Measurements from ENCODE around the gene L1CAM. TPM values are rescaled to one million over a fixed set of nuclear protein-coding genes. Genes with fewer than 3 reads are reported as not detected.

Gene L1CAM
- total and polyA plus RNA-seq, 2 donors (not counting 1 experiment from before 2014, with no cell fraction given): 9.4 to 19.9 TPM

DNA sequence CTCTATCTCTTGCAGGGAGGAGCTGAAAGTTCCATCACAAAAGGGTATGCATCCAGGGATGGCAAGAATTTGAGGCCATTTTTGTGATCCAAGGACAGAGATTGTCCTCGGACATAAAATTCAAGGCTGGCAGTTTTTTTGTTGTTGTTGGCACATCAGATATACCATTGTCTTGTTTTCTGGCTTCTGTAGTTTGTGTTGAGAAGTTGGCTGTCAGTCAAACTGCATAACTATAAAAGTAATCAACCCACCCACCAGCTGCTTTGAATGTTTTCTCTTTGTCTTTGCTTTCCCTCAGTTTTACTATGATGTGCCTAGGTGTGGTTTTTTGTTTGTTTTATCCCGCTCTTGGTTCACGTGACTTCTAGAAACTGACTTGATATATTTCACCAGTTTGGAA, 34.0 kb downstream of the L1CAM start:
- TF ChIP-seq EZH2 (IDR thresholded peaks at IDR 0.05; ENCODE audit: borderline replicate concordance, insufficient read depth, low read depth, low read length, poor library complexity, severe bottlenecking): no peak
- TF ChIP-seq, protein P1, sequence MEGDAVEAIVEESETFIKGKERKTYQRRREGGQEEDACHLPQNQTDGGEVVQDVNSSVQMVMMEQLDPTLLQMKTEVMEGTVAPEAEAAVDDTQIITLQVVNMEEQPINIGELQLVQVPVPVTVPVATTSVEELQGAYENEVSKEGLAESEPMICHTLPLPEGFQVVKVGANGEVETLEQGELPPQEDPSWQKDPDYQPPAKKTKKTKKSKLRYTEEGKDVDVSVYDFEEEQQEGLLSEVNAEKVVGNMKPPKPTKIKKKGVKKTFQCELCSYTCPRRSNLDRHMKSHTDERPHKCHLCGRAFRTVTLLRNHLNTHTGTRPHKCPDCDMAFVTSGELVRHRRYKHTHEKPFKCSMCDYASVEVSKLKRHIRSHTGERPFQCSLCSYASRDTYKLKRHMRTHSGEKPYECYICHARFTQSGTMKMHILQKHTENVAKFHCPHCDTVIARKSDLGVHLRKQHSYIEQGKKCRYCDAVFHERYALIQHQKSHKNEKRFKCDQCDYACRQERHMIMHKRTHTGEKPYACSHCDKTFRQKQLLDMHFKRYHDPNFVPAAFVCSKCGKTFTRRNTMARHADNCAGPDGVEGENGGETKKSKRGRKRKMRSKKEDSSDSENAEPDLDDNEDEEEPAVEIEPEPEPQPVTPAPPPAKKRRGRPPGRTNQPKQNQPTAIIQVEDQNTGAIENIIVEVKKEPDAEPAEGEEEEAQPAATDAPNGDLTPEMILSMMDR (IDR thresholded peaks at IDR 0.05): no peak
- H3K4me1 ChIP-seq (ENCODE audit: control insufficient read depth in 2 of 2, insufficient read depth in 2 of 2, low read length in 2 of 2): no peaks in the 10 kb centered on the region
- WGBS (ENCODE audit: insufficient coverage): no CpG with 5 or more reads among the region's 3 CpGs
- no peaks in the 10 kb centered on the region for H4K20me1 ChIP-seq (ENCODE audit: control insufficient read depth, insufficient read depth, low read length, poor library complexity, severe bottlenecking)
- ATAC-seq (ENCODE audit: low read depth): no peak
- no peak overlapping the region for H3K4me3 ChIP-seq (ENCODE audit: control extremely low read depth in 1 of 5, extremely low read depth in 1 of 5, insufficient read depth in 1 of 5, low read depth in 2 of 5, low read length in 4 of 5)
- H3K27me3 ChIP-seq (replicated peaks in 1 of 4; ENCODE audit: control extremely low read depth in 1 of 4, control insufficient read depth in 3 of 4, insufficient read depth in 4 of 4, low read length in 3 of 4): peaks cover 0 to 3% (median under 1%) of the 10 kb centered on the region in 4 experiments
- H3K79me2 ChIP-seq (ENCODE audit: control insufficient read depth, insufficient read depth, low read length): no peaks in the 10 kb centered on the region
- no peak overlapping the region for H3K4me2 ChIP-seq (replicated peaks; ENCODE audit: low read depth, low read length, poor library complexity, severe bottlenecking)
- H3K9ac ChIP-seq (ENCODE audit: low read length): no peak overlapping the region
- H3K36me3 ChIP-seq (replicated peaks in 1 of 2; ENCODE audit: control extremely low read depth in 1 of 2, control insufficient read depth in 1 of 2, extremely low read depth in 1 of 2, insufficient read depth in 2 of 2, low read length in 1 of 2): no peaks in the 10 kb centered on the region
- H3K9me3 Mint-ChIP-seq (ENCODE audit: insufficient read depth): no peaks in the 10 kb centered on the region
- H3K27ac Mint-ChIP-seq: no peak overlapping the region
- H3K9me3 ChIP-seq (ENCODE audit: control extremely low read depth in 1 of 3, control insufficient read depth in 2 of 3, insufficient read depth in 1 of 3, low read length in 2 of 3): no peaks in the 10 kb centered on the region
- intact Hi-C loops (cut with micrococcal nuclease): no loop called here
- ChIA-PET CTCF (no interaction called here), POLR2A (interaction anchor here (0.6 kb wide), 1 partner anchor 153 kb away, joined by 4 read pairs; no protein-coding TSS in a partner anchor)
- H3K4me3 Mint-ChIP-seq: no peak overlapping the region
- H3K4me1 Mint-ChIP-seq: no peaks in the 10 kb centered on the region
- no peak overlapping the region for H2AFZ ChIP-seq (ENCODE audit: insufficient read depth, low read depth, low read length, poor library complexity, severe bottlenecking)
- H3K27ac ChIP-seq (ENCODE audit: low read length in 2 of 2): no peak overlapping the region
- peaks cover 13% of the 10 kb centered on the region for H3K27me3 Mint-ChIP-seq
- no peak for DNase-seq

DNA sequence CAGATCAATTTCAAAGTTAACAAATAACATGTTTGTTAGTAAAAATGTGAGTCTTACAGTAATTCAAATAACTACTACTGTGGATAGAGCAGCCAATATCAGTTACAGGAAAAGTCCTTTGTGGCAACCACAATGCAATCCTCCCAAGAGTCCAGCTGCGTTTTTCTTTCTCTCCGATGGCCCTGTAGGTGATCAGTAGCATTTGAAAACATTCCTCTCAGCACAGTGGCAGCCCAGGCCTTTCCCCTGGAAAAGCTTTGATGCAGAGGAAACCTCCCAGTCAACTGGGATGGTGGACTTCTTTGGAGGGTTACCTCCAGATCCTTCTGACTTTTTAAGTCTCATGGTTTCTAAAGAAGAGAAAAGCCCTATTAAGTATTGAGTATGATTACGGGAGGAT, 37.6 kb downstream of the L1CAM start:
- Mint-ChIP-seq H3K4me1 (peaks cover 13% of the 10 kb centered on the region), H3K9me3 (ENCODE audit: insufficient read depth) (no peaks in the 10 kb centered on the region), H3K27me3 (peaks cover 14% of the 10 kb centered on the region), H3K4me3 (no peak overlapping the region), H3K27ac (no peak overlapping the region)
- Histone ChIP-seq H3K36me3 (replicated peaks in 1 of 2; ENCODE audit: control extremely low read depth in 1 of 2, control insufficient read depth in 1 of 2, extremely low read depth in 1 of 2, insufficient read depth in 2 of 2, low read length in 1 of 2) (no peaks in the 10 kb centered on the region), H2AFZ (ENCODE audit: insufficient read depth, low read depth, low read length, poor library complexity, severe bottlenecking) (no peak overlapping the region), H3K9me3 (ENCODE audit: control extremely low read depth in 1 of 3, control insufficient read depth in 2 of 3, insufficient read depth in 1 of 3, low read length in 2 of 3) (no peaks in the 10 kb centered on the region), H3K27me3 (replicated peaks in 1 of 4; ENCODE audit: control extremely low read depth in 1 of 4, control insufficient read depth in 3 of 4, insufficient read depth in 4 of 4, low read length in 3 of 4) (peaks cover 0 to 2% (median 0%) of the 10 kb centered on the region in 4 experiments), H3K4me3 (ENCODE audit: control extremely low read depth in 1 of 5, extremely low read depth in 1 of 5, insufficient read depth in 1 of 5, low read depth in 2 of 5, low read length in 4 of 5) (no peak overlapping the region), H3K79me2 (ENCODE audit: control insufficient read depth, insufficient read depth, low read length) (no peaks in the 10 kb centered on the region), H3K27ac (ENCODE audit: low read length in 2 of 2) (no peak overlapping the region), H3K4me2 (replicated peaks; ENCODE audit: low read depth, low read length, poor library complexity, severe bottlenecking) (no peak overlapping the region), H4K20me1 (ENCODE audit: control insufficient read depth, insufficient read depth, low read length, poor library complexity, severe bottlenecking) (no peaks in the 10 kb centered on the region), H3K4me1 (ENCODE audit: control insufficient read depth in 2 of 2, insufficient read depth in 2 of 2, low read length in 2 of 2) (peaks cover 13 to 19% of the 10 kb centered on the region in 2 donors), H3K9ac (ENCODE audit: low read length) (no peak overlapping the region)
- intact Hi-C loops (cut with micrococcal nuclease): no loop called here
- DNase-seq (no peak), ATAC-seq (ENCODE audit: low read depth) (no peak)
- CTCF ChIA-PET: no interaction called here
- POLR2A ChIA-PET: no interaction called here
- no CpG with 5 or more reads among the region's 3 CpGs for WGBS (ENCODE audit: insufficient coverage)
- TF ChIP-seq, protein P1 (IDR thresholded peaks at IDR 0.05): no peak
- TF ChIP-seq EZH2 (IDR thresholded peaks at IDR 0.05; ENCODE audit: borderline replicate concordance, insufficient read depth, low read depth, low read length, poor library complexity, severe bottlenecking): no peak
